ENCODE measurements around the gene VPS13D.
"Not testable (repeated sequence)": the region's sequence is repeated elsewhere in the genome, so short reads cannot be mapped to it uniquely, and the experiment has no call there.

Gene VPS13D

GRCh38 chr1:12450090-12450755 lies 220.4 kb downstream of the VPS13D start:
- H3K4me3 ChIP-seq (ENCODE audit: low read depth, low read length) = no peak overlapping the region
- no peak for TF ChIP-seq CTCF (IDR thresholded peaks at IDR 0.05; ENCODE audit: low read depth, low read length)

GRCh38 chr1:12450756-12451559 lies 221.1 kb downstream of the VPS13D start:
- H3K4me3 ChIP-seq (ENCODE audit: low read depth, low read length) = no peak overlapping the region
- TF ChIP-seq CTCF (IDR thresholded peaks at IDR 0.05; ENCODE audit: low read depth, low read length) = no peak

GRCh38 chr1:12451560-12451900 lies 221.7 kb downstream of the VPS13D start:
- no peak for TF ChIP-seq CTCF (IDR thresholded peaks at IDR 0.05; ENCODE audit: low read depth, low read length)
- no peak overlapping the region for H3K4me3 ChIP-seq (ENCODE audit: low read depth, low read length)

GRCh38 chr1:12452262-12452661 lies 222.4 kb downstream of the VPS13D start:
- no peak overlapping the region for H3K4me3 ChIP-seq (ENCODE audit: low read depth, low read length)
- TF ChIP-seq CTCF (IDR thresholded peaks at IDR 0.05; ENCODE audit: low read depth, low read length) = no peak

GRCh38 chr1:12453400-12454343 lies 223.8 kb downstream of the VPS13D start:
- no peak for TF ChIP-seq CTCF (IDR thresholded peaks at IDR 0.05; ENCODE audit: low read depth, low read length)
- H3K4me3 ChIP-seq (ENCODE audit: low read depth, low read length) = no peak overlapping the region

GRCh38 chr1:12454406-12455391 lies 224.9 kb downstream of the VPS13D start:
- H3K4me3 ChIP-seq (ENCODE audit: low read depth, low read length) = no peak overlapping the region
- TF ChIP-seq CTCF (IDR thresholded peaks at IDR 0.05; ENCODE audit: low read depth, low read length) = no peak

- H3K4me3 ChIP-seq (ENCODE audit: low read depth, low read length) = not testable (repeated sequence)
These were observed 226.3 kb downstream of the VPS13D start for GRCh38 chr1:12456081-12456480.
